NCI-H748 (cell line): ENCODE results near the gene NDUFB2.
A peak's percentile ranks its signal among the peaks of the same experiment; 100 is the strongest.
"Not testable (repeated sequence)": the region's sequence is repeated elsewhere in the genome, so short reads cannot be mapped to it uniquely, and the experiment has no call there.

Experiments used
- DNase-seq: peaks from one replicate; lab custom pipeline; 2025; ENCODE audit not compliant: unreplicated experiment; lab: John Stamatoyannopoulos, UW

The NDUFB2 gene

GRCh38 chr7:140696680-140697446 lies at the start of gene NDUFB2:
NDUFB2 (plus strand) TSS chr7:140696708; CDS start chr7:140696745, 37 bp downstream.
- DNase-seq: peak; percentile 93

- peak; percentile 83 for DNase-seq
These were observed 49.4 kb upstream of the NDUFB2 start for GRCh38 chr7:140646931-140647647.

DNA sequence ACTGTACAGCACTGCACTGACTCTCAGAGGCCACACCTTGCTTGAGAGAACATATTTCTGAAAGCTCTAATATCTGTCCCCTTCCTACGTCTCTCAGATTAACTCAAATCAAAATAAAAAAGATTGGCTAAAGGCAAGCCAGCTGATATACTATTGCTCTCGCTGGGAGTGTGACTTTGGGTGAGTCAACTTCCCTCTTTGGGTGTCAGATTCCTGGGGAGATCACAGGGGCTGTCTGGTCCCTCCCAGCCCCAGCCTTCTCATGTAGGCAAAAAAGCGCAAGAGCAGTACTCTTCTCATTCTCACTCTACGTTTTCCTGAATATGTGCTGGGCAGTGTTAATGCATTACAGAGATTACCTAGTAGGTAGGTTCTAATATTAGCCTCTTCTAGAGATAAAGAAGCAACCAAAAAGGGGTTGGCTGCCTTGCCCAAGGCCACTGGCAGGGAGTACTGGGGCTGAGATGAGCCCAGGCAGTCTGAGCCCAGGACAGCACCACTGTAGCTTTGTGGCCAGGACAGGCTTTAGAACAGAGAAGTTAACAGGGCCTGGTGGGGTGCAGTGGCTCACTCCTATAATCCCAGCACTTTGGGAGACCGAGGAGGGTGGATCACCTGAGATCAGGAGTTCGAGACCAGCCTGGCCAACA lies 46.8 kb upstream of the NDUFB2 start:
- DNase-seq: no peak

DNA sequence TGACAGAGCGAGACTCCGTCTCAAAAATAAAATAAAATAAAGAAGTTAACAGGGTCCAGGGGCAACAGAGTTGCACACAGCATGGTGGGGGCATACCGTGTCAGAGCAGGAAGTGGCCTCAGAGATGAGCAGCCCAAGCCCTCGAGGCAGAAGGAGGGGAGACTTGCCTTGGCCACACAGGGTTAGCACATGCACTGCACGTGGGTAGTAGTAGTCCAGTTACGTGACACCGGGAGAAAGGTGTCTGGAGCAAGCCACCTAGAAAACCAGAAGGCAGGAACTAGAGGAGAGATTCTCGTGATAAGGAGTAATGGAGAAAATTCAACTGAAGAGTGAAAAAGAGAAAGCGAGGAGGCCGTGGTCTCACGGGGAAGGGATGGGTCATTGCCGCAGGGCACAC lies 46.1 kb upstream of the NDUFB2 start:
- DNase-seq: no peak

- peak; percentile 85 for DNase-seq
These were observed 43.0 kb upstream of the NDUFB2 start for GRCh38 chr7:140653319-140654108.

- no peak for DNase-seq
These were observed 42.5 kb upstream of the NDUFB2 start for GRCh38 chr7:140654109-140654387.

GRCh38 chr7:140654661-140655060 lies 41.8 kb upstream of the NDUFB2 start:
- no peak for DNase-seq

- no peak for DNase-seq
These were observed 40.7 kb upstream of the NDUFB2 start for GRCh38 chr7:140655511-140656408.

DNA sequence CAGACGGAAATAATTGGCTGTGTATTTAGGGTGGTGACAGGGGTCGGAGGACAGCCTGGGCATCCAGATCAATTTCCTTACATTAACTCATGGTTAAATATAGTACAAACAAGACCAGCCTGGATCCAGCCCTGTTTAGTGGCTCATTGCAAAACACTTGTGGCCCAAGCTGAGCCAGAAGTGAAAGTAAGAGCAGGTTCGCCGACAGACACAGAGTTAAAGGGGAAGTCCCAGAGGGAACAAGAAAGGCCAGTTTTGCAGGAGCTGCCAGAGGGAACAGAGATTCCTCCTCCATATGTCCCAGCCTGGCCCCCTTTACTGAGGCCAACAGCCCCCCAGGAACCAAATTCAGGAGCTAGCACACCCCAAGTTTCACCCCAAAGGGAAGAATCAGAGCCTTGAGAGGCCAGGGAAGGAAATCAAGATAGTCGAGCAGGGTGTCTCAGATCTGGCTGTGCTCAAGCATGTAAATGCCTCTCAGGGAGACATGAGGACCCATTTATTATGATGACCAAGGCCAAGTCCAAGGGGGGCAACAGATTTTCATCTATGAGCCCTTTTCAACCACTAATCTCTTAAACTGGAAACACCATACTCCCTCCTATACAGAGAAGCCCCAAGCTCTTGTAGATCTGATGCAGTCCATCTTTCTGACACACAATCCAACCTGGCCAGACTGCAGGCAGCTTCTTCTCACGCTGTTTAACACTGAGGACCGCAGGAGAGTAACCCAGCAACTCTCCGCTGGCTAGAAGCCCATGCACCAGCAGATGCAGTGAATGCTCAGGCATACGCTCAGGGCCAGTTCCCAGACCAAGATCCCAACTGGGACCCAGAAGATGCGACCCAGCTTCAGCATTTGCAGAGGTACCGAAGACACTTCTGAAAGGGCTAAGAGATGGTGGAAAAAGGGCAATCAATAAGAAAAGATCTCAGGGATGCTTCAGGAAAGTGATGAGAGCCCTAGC lies 39.7 kb upstream of the NDUFB2 start:
- DNase-seq: peak; percentile 22

- no peak for DNase-seq
These were observed 38.6 kb upstream of the NDUFB2 start for GRCh38 chr7:140657891-140658290.

DNA sequence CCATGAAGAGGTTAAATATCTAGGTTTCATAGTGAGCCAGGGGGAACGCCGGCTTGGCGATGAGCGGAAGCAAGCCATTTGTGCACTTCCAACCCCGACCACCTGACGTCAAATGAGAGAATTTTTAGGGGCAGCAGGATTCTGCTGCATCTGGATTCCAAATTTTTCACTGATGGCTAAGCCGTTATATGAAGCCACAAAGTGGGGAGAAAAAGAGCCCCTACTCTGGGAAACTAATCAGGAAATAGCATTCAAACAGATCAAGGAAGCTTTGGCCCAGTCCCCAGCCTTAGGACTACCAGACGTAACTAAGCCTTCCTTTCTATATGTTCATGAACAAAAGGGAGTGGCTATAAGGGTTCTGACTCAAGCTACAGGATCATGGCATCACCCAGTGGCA lies 36.7 kb upstream of the NDUFB2 start:
- no peak for DNase-seq

GRCh38 chr7:140661124-140661523 lies 35.4 kb upstream of the NDUFB2 start:
- DNase-seq: no peak

- DNase-seq: not testable (repeated sequence)
These were observed 33.6 kb upstream of the NDUFB2 start for GRCh38 chr7:140662938-140663337.

- DNase-seq: no peak
These were observed 29.0 kb upstream of the NDUFB2 start for GRCh38 chr7:140667476-140667875.

GRCh38 chr7:140668641-140669040 lies 27.9 kb upstream of the NDUFB2 start:
- no peak for DNase-seq

- DNase-seq: no peak
These were observed 27.2 kb upstream of the NDUFB2 start for GRCh38 chr7:140669352-140669751.

- DNase-seq: not testable (repeated sequence)
These were observed 26.6 kb upstream of the NDUFB2 start for GRCh38 chr7:140669862-140670261.

DNA sequence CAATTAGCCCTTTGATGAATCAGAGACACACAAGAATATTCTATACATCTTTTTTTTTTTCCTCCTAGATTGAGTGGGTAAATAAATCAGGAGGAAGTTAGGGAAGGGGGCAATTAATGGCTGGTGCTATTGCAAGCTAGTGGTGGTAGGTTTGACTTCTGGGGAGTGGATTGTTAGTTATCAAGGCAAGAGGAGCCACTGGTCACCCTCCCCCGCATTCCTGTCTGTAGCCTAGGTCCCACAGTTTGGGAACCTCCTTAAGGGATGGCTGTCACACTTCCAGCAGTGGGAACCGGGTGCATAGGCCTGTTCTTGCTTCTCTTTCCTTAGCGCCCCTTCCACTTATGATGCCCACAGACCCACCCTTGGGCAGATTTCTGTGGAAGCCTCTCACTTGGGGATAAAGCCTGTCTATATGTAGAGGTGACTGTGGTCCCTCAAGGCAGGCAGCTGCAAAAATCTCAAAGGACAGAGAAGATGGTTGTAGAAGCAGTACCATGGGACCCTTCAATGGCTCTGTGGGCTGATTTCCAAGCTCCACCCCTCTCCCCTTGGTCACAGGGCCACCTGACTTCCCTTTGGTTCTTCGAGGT lies 26.1 kb upstream of the NDUFB2 start:
- no peak for DNase-seq

DNA sequence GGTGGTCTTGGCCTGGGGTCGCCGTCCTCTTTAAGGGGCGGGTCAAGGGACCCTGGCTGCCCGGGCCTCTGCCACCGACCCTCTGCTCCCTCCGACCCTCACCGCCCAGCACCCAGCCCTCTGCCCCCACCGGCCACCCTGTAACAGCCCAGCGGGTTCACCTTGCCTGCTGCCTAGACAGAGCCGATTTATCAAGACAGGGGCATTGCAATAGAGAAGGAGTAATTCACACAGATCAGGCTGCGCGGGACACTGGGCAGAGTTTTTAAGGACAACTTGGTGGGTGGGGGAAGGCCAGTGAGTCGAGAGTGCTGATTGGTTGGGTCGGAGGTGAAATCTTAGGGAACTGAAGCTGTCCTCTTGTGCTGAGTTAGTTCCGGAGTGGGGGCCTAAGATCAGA lies 24.5 kb upstream of the NDUFB2 start:
- no peak for DNase-seq
